ENCODE data around the gene LILRB1.
"Not testable (repeated sequence)": the region's sequence is repeated elsewhere in the genome, so short reads cannot be mapped to it uniquely, and the experiment has no call there.

The LILRB1 gene

DNA sequence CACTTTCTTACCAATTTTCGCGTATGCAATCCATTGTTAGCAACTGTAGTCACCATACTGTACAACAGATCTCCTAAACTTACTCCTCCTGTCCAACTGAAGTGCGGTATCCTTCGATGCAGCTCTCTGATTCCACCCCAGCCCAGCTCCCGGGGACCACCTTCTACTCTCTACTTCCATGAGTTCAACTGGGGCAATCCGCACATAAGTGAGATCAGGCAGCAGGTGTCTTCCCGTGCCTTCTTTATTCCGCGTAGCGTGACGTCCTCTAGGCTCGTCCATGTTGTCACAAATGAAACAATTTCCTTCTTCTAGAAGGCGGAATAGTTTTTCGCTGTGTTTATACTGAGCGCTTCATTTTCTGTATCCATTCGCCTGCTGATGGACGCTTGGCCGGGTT, 8.4 kb downstream of the LILRB1 start:
- DNase-seq: no peak
- H3K4me3 ChIP-seq (ENCODE audit: insufficient read depth, low read depth, low read length, poor library complexity, severe bottlenecking): no peak overlapping the region
- no peaks in the 10 kb centered on the region for H3K27me3 ChIP-seq (replicated peaks; ENCODE audit: control insufficient read depth, insufficient read depth, low read length, poor library complexity, severe bottlenecking)
- no peaks in the 10 kb centered on the region for H3K4me1 ChIP-seq (ENCODE audit: control insufficient read depth, insufficient read depth, low read length, poor library complexity, severe bottlenecking)
- H3K36me3 ChIP-seq (ENCODE audit: control insufficient read depth, insufficient read depth, low read length): no peaks in the 10 kb centered on the region
- no peaks in the 10 kb centered on the region for H3K9me3 ChIP-seq (ENCODE audit: control insufficient read depth, low read length)
- no peak overlapping the region for H3K27ac ChIP-seq (ENCODE audit: insufficient read depth, low read length, poor library complexity, severe bottlenecking)

DNA sequence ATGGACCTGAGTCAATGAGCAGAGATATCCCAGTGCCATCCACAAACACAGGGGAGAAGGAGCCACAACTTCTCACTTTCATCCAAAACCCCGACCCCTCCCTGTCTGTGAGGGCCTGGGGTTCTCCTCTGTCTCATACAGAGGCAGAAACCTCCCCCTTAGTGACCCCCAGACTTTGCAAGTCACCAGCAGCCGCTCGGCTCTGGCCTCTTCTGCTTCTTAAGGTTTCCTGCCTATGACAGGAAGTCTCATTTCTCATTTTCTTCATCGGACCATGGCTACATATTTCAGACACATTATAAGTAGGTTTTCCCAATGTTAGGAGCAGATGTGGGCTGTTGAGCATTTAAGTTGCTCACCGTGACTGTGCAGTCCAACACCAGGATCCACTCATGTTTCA, 12.7 kb downstream of the LILRB1 start:
- not testable (repeated sequence) for DNase-seq; H3K27ac ChIP-seq (ENCODE audit: insufficient read depth, low read length, poor library complexity, severe bottlenecking); H3K9me3 ChIP-seq (ENCODE audit: control insufficient read depth, low read length); H3K4me1 ChIP-seq (ENCODE audit: control insufficient read depth, insufficient read depth, low read length, poor library complexity, severe bottlenecking); H3K27me3 ChIP-seq (replicated peaks; ENCODE audit: control insufficient read depth, insufficient read depth, low read length, poor library complexity, severe bottlenecking); H3K4me3 ChIP-seq (ENCODE audit: insufficient read depth, low read depth, low read length, poor library complexity, severe bottlenecking); H3K36me3 ChIP-seq (ENCODE audit: control insufficient read depth, insufficient read depth, low read length)

GRCh38 chr19:54643583-54643982, 13.3 kb downstream of the LILRB1 start:
- not testable (repeated sequence) for H3K27ac ChIP-seq (ENCODE audit: insufficient read depth, low read length, poor library complexity, severe bottlenecking); H3K4me1 ChIP-seq (ENCODE audit: control insufficient read depth, insufficient read depth, low read length, poor library complexity, severe bottlenecking); H3K36me3 ChIP-seq (ENCODE audit: control insufficient read depth, insufficient read depth, low read length); H3K9me3 ChIP-seq (ENCODE audit: control insufficient read depth, low read length); H3K4me3 ChIP-seq (ENCODE audit: insufficient read depth, low read depth, low read length, poor library complexity, severe bottlenecking); DNase-seq; H3K27me3 ChIP-seq (replicated peaks; ENCODE audit: control insufficient read depth, insufficient read depth, low read length, poor library complexity, severe bottlenecking)

DNA sequence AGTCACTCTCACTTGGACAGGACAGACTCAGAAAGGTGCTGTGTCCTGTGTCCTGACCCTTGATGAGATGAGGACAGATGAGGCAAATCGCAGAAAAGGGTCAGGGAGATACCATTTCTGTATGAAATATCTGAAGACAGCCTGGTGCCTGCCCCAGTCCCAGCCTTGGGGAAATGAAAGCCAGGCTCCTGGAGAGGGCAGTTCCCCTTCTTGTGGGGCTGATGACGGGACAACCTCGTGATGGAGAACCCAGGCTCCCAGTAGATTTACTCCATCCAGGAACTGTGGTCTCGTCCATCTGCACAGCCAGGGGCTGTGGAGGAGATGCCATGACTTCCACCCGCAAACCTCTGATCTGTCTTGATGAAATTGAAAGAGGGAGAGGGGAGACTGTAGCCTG, 13.8 kb downstream of the LILRB1 start:
- Histone ChIP-seq H3K27ac (ENCODE audit: insufficient read depth, low read length, poor library complexity, severe bottlenecking) (no peak overlapping the region), H3K4me3 (ENCODE audit: insufficient read depth, low read depth, low read length, poor library complexity, severe bottlenecking) (no peak overlapping the region), H3K36me3 (ENCODE audit: control insufficient read depth, insufficient read depth, low read length) (no peaks in the 10 kb centered on the region), H3K9me3 (ENCODE audit: control insufficient read depth, low read length) (no peaks in the 10 kb centered on the region), H3K4me1 (ENCODE audit: control insufficient read depth, insufficient read depth, low read length, poor library complexity, severe bottlenecking) (no peaks in the 10 kb centered on the region), H3K27me3 (replicated peaks; ENCODE audit: control insufficient read depth, insufficient read depth, low read length, poor library complexity, severe bottlenecking) (no peaks in the 10 kb centered on the region)
- DNase-seq: no peak

DNA sequence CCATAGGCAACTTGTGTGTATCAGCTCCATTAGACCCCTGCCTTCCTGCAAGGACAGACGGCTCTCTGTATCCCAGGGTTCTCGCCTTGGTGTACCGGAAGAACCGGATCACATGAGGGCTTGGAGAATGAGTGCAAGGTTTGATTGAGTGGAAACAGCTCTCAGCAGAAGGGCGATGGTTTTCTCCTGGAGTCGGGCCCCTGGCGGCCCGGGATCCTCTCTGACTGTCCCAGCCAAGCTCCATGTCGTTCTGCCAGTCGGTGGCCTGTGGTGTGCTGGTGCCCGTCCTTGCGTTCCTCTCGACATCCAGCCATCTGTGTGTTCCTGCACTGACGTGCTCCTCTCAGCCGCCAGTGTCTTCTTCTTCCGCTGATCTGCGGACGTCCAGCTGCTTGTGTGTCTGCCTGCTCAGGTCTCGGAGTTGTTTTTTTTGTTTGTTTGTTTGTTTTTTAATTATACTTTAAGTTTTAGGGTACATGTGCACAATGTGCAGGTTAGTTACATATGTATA, 16.1 kb downstream of the LILRB1 start:
- H3K4me1 ChIP-seq (ENCODE audit: control insufficient read depth, insufficient read depth, low read length, poor library complexity, severe bottlenecking): no peaks in the 10 kb centered on the region
- no peaks in the 10 kb centered on the region for H3K27me3 ChIP-seq (replicated peaks; ENCODE audit: control insufficient read depth, insufficient read depth, low read length, poor library complexity, severe bottlenecking)
- no peak for DNase-seq
- no peak overlapping the region for H3K27ac ChIP-seq (ENCODE audit: insufficient read depth, low read length, poor library complexity, severe bottlenecking)
- no peaks in the 10 kb centered on the region for H3K9me3 ChIP-seq (ENCODE audit: control insufficient read depth, low read length)
- no peaks in the 10 kb centered on the region for H3K36me3 ChIP-seq (ENCODE audit: control insufficient read depth, insufficient read depth, low read length)
- H3K4me3 ChIP-seq (ENCODE audit: insufficient read depth, low read depth, low read length, poor library complexity, severe bottlenecking): no peak overlapping the region

DNA sequence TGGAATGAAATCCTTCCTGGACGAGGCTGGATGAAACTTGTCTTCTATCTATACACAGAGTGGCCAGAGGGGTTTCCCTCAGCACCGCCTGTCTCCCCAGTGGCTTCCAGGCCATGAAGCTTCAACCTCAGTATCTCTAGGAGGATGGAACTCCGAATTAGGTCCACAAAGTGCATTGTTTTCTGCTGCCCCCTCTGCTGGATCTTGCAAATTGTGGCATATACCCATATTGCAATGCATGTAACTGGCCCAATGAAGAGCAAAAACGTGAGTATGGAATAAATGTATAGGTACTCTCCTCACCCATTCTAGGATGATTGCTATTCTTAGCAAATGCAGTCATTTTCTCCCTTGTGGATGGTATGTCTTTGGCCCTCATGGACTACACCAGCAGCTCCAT, 17.8 kb downstream of the LILRB1 start:
- no peak overlapping the region for H3K4me3 ChIP-seq (ENCODE audit: insufficient read depth, low read depth, low read length, poor library complexity, severe bottlenecking)
- no peaks in the 10 kb centered on the region for H3K4me1 ChIP-seq (ENCODE audit: control insufficient read depth, insufficient read depth, low read length, poor library complexity, severe bottlenecking)
- H3K9me3 ChIP-seq (ENCODE audit: control insufficient read depth, low read length): no peaks in the 10 kb centered on the region
- H3K27me3 ChIP-seq (replicated peaks; ENCODE audit: control insufficient read depth, insufficient read depth, low read length, poor library complexity, severe bottlenecking): no peaks in the 10 kb centered on the region
- no peaks in the 10 kb centered on the region for H3K36me3 ChIP-seq (ENCODE audit: control insufficient read depth, insufficient read depth, low read length)
- H3K27ac ChIP-seq (ENCODE audit: insufficient read depth, low read length, poor library complexity, severe bottlenecking): no peak overlapping the region
- no peak for DNase-seq

GRCh38 chr19:54650108-54650655, 19.9 kb downstream of the LILRB1 start:
- no peak for DNase-seq
- H3K27me3 ChIP-seq (replicated peaks; ENCODE audit: control insufficient read depth, insufficient read depth, low read length, poor library complexity, severe bottlenecking): no peaks in the 10 kb centered on the region
- H3K27ac ChIP-seq (ENCODE audit: insufficient read depth, low read length, poor library complexity, severe bottlenecking): no peak overlapping the region
- no peaks in the 10 kb centered on the region for H3K4me1 ChIP-seq (ENCODE audit: control insufficient read depth, insufficient read depth, low read length, poor library complexity, severe bottlenecking)
- H3K9me3 ChIP-seq (ENCODE audit: control insufficient read depth, low read length): no peaks in the 10 kb centered on the region
- no peak overlapping the region for H3K4me3 ChIP-seq (ENCODE audit: insufficient read depth, low read depth, low read length, poor library complexity, severe bottlenecking)
- no peaks in the 10 kb centered on the region for H3K36me3 ChIP-seq (ENCODE audit: control insufficient read depth, insufficient read depth, low read length)

DNA sequence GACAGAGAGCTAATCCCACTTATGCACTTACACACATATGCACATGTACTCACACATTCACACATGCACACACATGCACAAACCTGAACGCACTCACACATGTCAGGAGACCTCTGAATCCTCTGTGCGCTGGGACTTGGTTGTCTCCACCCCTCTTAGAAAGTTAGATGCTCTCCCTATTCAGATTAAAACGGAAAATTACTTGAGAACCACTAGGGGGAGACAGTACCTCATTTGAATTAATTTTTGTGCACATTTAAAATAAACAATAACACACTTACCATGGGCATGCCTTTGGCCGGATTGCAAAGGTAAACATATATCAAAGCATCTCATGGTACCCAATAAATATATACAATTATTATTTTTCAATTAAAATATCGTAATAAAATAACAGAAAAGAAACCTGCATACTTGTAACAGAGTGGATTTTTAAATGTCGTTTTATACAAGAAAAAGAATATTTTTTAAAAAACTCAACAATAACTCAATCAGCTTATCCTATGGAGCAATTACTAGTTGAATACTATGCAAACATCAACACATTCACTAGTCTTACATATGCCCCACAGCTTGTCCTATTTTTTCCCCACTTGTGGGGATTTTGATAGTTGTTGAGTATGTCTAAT, 23.0 kb downstream of the LILRB1 start:
- no peaks in the 10 kb centered on the region for H3K27me3 ChIP-seq (replicated peaks; ENCODE audit: control insufficient read depth, insufficient read depth, low read length, poor library complexity, severe bottlenecking)
- H3K4me3 ChIP-seq (ENCODE audit: insufficient read depth, low read depth, low read length, poor library complexity, severe bottlenecking): no peak overlapping the region
- H3K36me3 ChIP-seq (ENCODE audit: control insufficient read depth, insufficient read depth, low read length): no peaks in the 10 kb centered on the region
- no peak overlapping the region for H3K27ac ChIP-seq (ENCODE audit: insufficient read depth, low read length, poor library complexity, severe bottlenecking)
- no peak for DNase-seq
- no peaks in the 10 kb centered on the region for H3K4me1 ChIP-seq (ENCODE audit: control insufficient read depth, insufficient read depth, low read length, poor library complexity, severe bottlenecking)
- H3K9me3 ChIP-seq (ENCODE audit: control insufficient read depth, low read length): no peaks in the 10 kb centered on the region

GRCh38 chr19:54654447-54655321, 24.4 kb downstream of the LILRB1 start:
- Histone ChIP-seq H3K4me3 (ENCODE audit: insufficient read depth, low read depth, low read length, poor library complexity, severe bottlenecking) (no peak overlapping the region), H3K9me3 (ENCODE audit: control insufficient read depth, low read length) (no peaks in the 10 kb centered on the region), H3K27ac (ENCODE audit: insufficient read depth, low read length, poor library complexity, severe bottlenecking) (no peak overlapping the region), H3K36me3 (ENCODE audit: control insufficient read depth, insufficient read depth, low read length) (no peaks in the 10 kb centered on the region), H3K4me1 (ENCODE audit: control insufficient read depth, insufficient read depth, low read length, poor library complexity, severe bottlenecking) (no peaks in the 10 kb centered on the region), H3K27me3 (replicated peaks; ENCODE audit: control insufficient read depth, insufficient read depth, low read length, poor library complexity, severe bottlenecking) (no peaks in the 10 kb centered on the region)
- DNase-seq: no peak

GRCh38 chr19:54659300-54659699, 29.0 kb downstream of the LILRB1 start:
- H3K27ac ChIP-seq (ENCODE audit: insufficient read depth, low read length, poor library complexity, severe bottlenecking): no peak overlapping the region
- H3K4me1 ChIP-seq (ENCODE audit: control insufficient read depth, insufficient read depth, low read length, poor library complexity, severe bottlenecking): no peaks in the 10 kb centered on the region
- H3K9me3 ChIP-seq (ENCODE audit: control insufficient read depth, low read length): no peaks in the 10 kb centered on the region
- no peak overlapping the region for H3K4me3 ChIP-seq (ENCODE audit: insufficient read depth, low read depth, low read length, poor library complexity, severe bottlenecking)
- DNase-seq: no peak
- H3K36me3 ChIP-seq (ENCODE audit: control insufficient read depth, insufficient read depth, low read length): no peaks in the 10 kb centered on the region
- H3K27me3 ChIP-seq (replicated peaks; ENCODE audit: control insufficient read depth, insufficient read depth, low read length, poor library complexity, severe bottlenecking): no peaks in the 10 kb centered on the region

All from effector memory CD4-positive, alpha-beta T cell (primary cell).